Neural cell (in vitro differentiated cells): ENCODE results near the gene OR51M1.

Experiments
- CTCF ChIP-seq: fragments of 450-650 bp; IDR thresholded peaks from 2 replicates; pipeline ENCODE4 v1.5.1; 2014; ENCODE audit warnings: antibody characterized with exemption, mild to moderate bottlenecking, moderate library complexity; ENCODE audit not compliant: poor library complexity, severe bottlenecking
- EZH2 ChIP-seq: fragments of 200-600, 300-800 bp; shearing (Covaris generic), sonication (generic); IDR thresholded peaks from 2 replicates; pipeline ENCODE4 v1.6.1; 2014; ENCODE audit warnings: antibody characterized with exemption, low read length, borderline replicate concordance, mild to moderate bottlenecking; ENCODE audit not compliant: insufficient read depth, poor library complexity, severe bottlenecking
- REST ChIP-seq: IDR thresholded peaks from 2 replicates; pipeline ENCODE4 v1.6.1; 2012; ENCODE audit warnings: borderline replicate concordance

- no peak for TF ChIP-seq CTCF
- TF ChIP-seq EZH2: no peak
- no peak for TF ChIP-seq REST
These were observed 39.9 kb upstream of the OR51M1 start, which contains the start of gene OR51B5 for GRCh38 chr11:5343474-5344335.
